Karpas-422 (cell line): ENCODE results near the gene LSM6. TPM values are rescaled to one million over a fixed set of nuclear protein-coding genes. Genes with fewer than 3 reads are reported as not detected.
A peak's percentile ranks its signal among the peaks of the same experiment; 100 is the strongest.

Source experiments
- DNase-seq: peaks from one replicate; pipeline ENCODE4 v3.0.0-alpha.2; 2015
- H2AFZ ChIP-seq: fragments of 200-600 bp; sonication (generic); 2 replicates; pipeline ENCODE4 v1.6.1; 2014; ENCODE audit warnings: antibody characterized with exemption, low read length, mixed read lengths
- H3K27ac ChIP-seq: fragments of 200-600 bp; sonication (generic); 2 replicates; pipeline ENCODE4 v1.5.1; 2014; ENCODE audit warnings: mild to moderate bottlenecking, low read length, moderate library complexity
- H3K27me3 ChIP-seq: fragments of 200-600 bp; sonication (generic); 2 replicates; pipeline ENCODE4 v1.6.1; 2014; ENCODE audit warnings: low read length, mixed read lengths
- H3K36me3 ChIP-seq: fragments of 200-600 bp; sonication (generic); 2 replicates; pipeline ENCODE4 v1.6.1; 2014; ENCODE audit warnings: low read length, mixed read lengths; ENCODE audit not compliant: insufficient read depth
- H3K4me1 ChIP-seq: fragments of 200-600 bp; sonication (generic); 2 replicates; pipeline ENCODE4 v1.6.1; 2014; ENCODE audit warnings: mild to moderate bottlenecking, low read length, mixed read lengths
- H3K4me2 ChIP-seq: fragments of 200-600 bp; sonication (generic); 2 replicates; pipeline ENCODE4 v1.6.1; 2014; ENCODE audit warnings: low read length, low read depth, mild to moderate bottlenecking; ENCODE audit not compliant: poor library complexity, severe bottlenecking
- H3K4me3 ChIP-seq: fragments of 200-600 bp; sonication (generic); 2 replicates; pipeline ENCODE4 v1.5.1; 2014; ENCODE audit warnings: mild to moderate bottlenecking, antibody characterized with exemption, low read length, mixed read lengths
- H3K79me2 ChIP-seq: fragments of 200-600 bp; sonication (generic); 2 replicates; pipeline ENCODE4 v1.6.1; 2014; ENCODE audit warnings: mild to moderate bottlenecking, low read length, mixed read lengths
- H3K9ac ChIP-seq: fragments of 200-600 bp; sonication (generic); 2 replicates; pipeline ENCODE4 v1.6.0; 2014; ENCODE audit warnings: low read length
- H3K9me2 ChIP-seq: fragments of 200-600 bp; sonication (generic), shearing (Covaris generic); replicated peaks from 2 replicates; pipeline ENCODE4 v1.6.0; 2014; ENCODE audit warnings: mild to moderate bottlenecking, low read length, moderate library complexity; ENCODE audit not compliant: insufficient read depth
- H3K9me3 ChIP-seq: fragments of 300-700, 200-600 bp; sonication (generic); 2 replicates; pipeline ENCODE4 v1.6.1; 2014; ENCODE audit warnings: low read length, mixed read lengths
- H4K20me1 ChIP-seq: fragments of 200-600 bp; sonication (generic); 2 replicates; pipeline ENCODE4 v1.6.1; 2014; ENCODE audit warnings: mild to moderate bottlenecking, antibody characterized with exemption, low read length, low read depth; ENCODE audit not compliant: insufficient read depth
- total RNA-seq: library from RNA; depleted of rRNA; stranded (reverse); fragments of >200 nt; shearing (Covaris generic); gene quantifications from 2 replicates; pipeline ENCODE4 v1.2.3, GENCODE V29; 2014; ENCODE audit warnings: low replicate concordance

LSM6 gene
- total RNA-seq, 1 experiment from 2014 or later: 238 TPM

GRCh38 chr4:146176891-146177290, 1.4 kb downstream of the LSM6 start:
- peaks cover 70% of the 10 kb centered on the region for H3K79me2 ChIP-seq

DNA sequence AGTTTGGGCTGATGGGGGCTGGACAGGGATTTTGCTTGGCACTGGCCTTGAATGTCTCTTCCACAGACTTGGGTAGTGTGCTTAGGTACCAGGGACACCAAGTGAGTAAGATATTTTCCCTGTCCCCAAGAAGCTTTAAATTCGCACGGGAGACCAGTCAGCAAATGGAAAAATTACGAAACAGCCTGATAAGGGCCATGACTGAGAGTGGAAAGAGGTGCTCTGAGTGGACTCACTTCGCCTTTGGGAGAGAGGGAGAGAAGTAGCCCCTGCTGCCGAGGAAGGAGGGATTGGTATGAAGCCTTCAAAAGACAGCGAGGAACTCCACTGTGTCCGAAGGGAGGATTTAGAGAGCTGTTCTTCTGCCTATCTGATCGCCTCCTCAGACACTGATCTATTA, 2.6 kb downstream of the LSM6 start:
- peak overlapping the region; percentile 14; the same call in 1 of the 2 replicates for H3K4me3 ChIP-seq
- DNase-seq: no peak
- peaks cover 16% of the 10 kb centered on the region; the same call in 1 of the 2 replicates for H4K20me1 ChIP-seq
- no peaks in the 10 kb centered on the region for H3K9me3 ChIP-seq
- no peaks in the 10 kb centered on the region for H3K27me3 ChIP-seq
- peak overlapping the region; percentile 85 for H3K4me2 ChIP-seq
- peaks cover 65% of the 10 kb centered on the region for H3K4me1 ChIP-seq
- H3K36me3 ChIP-seq: peaks cover 20% of the 10 kb centered on the region
- H2AFZ ChIP-seq: no peak overlapping the region
- H3K79me2 ChIP-seq: peaks cover 82% of the 10 kb centered on the region
- peak overlapping the region; percentile 33 for H3K9ac ChIP-seq
- no peaks in the 10 kb centered on the region for H3K9me2 ChIP-seq
- H3K27ac ChIP-seq: peak overlapping the region; percentile 58

More at GRCh38 chr4:146176891-146177290, 1.4 kb downstream of the LSM6 start:
- peak overlapping the region; percentile 48 for H3K27ac ChIP-seq
- H3K4me1 ChIP-seq: peaks cover 60% of the 10 kb centered on the region
- DNase-seq: peak; percentile 73
- no peaks in the 10 kb centered on the region for H3K9me3 ChIP-seq
- peak overlapping the region; percentile 78 for H3K4me3 ChIP-seq
- no peak overlapping the region for H2AFZ ChIP-seq
- peak overlapping the region; percentile 85 for H3K4me2 ChIP-seq
- H3K9ac ChIP-seq: peak overlapping the region; percentile 89
- peaks cover 16% of the 10 kb centered on the region; the same call in 1 of the 2 replicates for H4K20me1 ChIP-seq
- peaks cover 10% of the 10 kb centered on the region for H3K36me3 ChIP-seq
- no peaks in the 10 kb centered on the region for H3K9me2 ChIP-seq
- no peaks in the 10 kb centered on the region for H3K27me3 ChIP-seq

- Histone ChIP-seq H4K20me1 (peaks cover 16% of the 10 kb centered on the region; the same call in 1 of the 2 replicates), H3K9me3 (no peaks in the 10 kb centered on the region), H3K4me3 (no peak overlapping the region), H3K27me3 (no peaks in the 10 kb centered on the region), H3K9ac (no peak overlapping the region), H3K4me1 (peaks cover 65% of the 10 kb centered on the region), H3K79me2 (peaks cover 94% of the 10 kb centered on the region), H3K27ac (peak overlapping the region; percentile 58), H3K36me3 (peaks cover 33% of the 10 kb centered on the region), H3K9me2 (no peaks in the 10 kb centered on the region), H2AFZ (no peak overlapping the region), H3K4me2 (peak overlapping the region; percentile 85)
- no peak for DNase-seq
Measured at GRCh38 chr4:146179784-146180370, 4.4 kb downstream of the LSM6 start.

DNA sequence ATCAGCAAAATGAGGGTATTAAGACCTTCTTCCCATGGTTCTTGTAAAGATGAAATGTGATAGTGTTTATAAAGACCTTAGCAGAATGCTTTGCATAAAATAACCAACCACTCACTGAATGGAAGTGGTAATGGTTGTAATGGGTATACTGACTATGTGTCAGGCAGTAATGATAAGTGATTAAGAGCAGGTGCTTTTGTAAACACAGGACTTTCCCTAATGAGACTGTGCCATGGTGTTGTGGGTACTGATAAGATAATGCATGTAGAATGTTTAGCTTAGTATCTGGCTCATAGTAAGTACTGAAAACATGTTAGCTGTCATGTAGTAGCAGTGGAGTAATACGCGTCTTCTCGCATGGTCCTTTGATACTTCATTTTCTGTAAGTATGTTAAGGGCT, 6.9 kb downstream of the LSM6 start:
- peaks cover 57% of the 10 kb centered on the region for H3K36me3 ChIP-seq
- no peak overlapping the region for H2AFZ ChIP-seq
- no peaks in the 10 kb centered on the region for H3K9me2 ChIP-seq
- H3K27ac ChIP-seq: 0 out of 2 replicates have a peak overlapping the region, but pooled peaks have one; percentile 31
- H3K79me2 ChIP-seq: peaks cover 86% of the 10 kb centered on the region
- peaks cover 64% of the 10 kb centered on the region for H3K4me1 ChIP-seq
- H3K9me3 ChIP-seq: no peaks in the 10 kb centered on the region
- peaks cover 11% of the 10 kb centered on the region; the same call in 1 of the 2 replicates for H4K20me1 ChIP-seq
- no peaks in the 10 kb centered on the region for H3K27me3 ChIP-seq
- H3K9ac ChIP-seq: no peak overlapping the region
- no peak for DNase-seq
- no peak overlapping the region for H3K4me2 ChIP-seq
- H3K4me3 ChIP-seq: no peak overlapping the region

DNA sequence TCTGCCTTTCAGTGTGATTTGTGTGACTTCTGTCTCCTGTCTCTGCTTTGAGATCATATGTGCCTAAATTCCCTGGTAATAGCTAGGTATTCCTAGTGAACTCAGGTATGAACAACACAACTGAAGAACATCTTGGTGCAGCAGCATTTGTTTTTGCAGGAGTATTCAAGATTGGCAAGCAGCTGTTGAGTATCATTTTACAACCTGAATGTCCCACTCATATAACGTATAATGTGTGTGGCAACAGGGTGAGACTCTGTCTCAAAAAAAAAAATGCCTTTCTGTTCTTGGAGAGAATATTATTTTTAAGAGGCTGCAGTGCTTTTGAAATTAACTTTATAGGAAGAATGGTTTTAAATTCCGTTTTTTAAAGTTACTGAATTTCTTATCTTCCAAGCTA, 7.7 kb downstream of the LSM6 start:
- Histone ChIP-seq H3K79me2 (peaks cover 78% of the 10 kb centered on the region), H3K27ac (no peak overlapping the region), H3K9ac (no peak overlapping the region), H3K9me2 (no peaks in the 10 kb centered on the region), H3K4me2 (no peak overlapping the region), H3K36me3 (peaks cover 58% of the 10 kb centered on the region), H2AFZ (no peak overlapping the region), H3K4me1 (peaks cover 57% of the 10 kb centered on the region), H4K20me1 (peaks cover 9% of the 10 kb centered on the region; the same call in 1 of the 2 replicates), H3K27me3 (no peaks in the 10 kb centered on the region), H3K9me3 (no peaks in the 10 kb centered on the region), H3K4me3 (no peak overlapping the region)
- no peak for DNase-seq

DNA sequence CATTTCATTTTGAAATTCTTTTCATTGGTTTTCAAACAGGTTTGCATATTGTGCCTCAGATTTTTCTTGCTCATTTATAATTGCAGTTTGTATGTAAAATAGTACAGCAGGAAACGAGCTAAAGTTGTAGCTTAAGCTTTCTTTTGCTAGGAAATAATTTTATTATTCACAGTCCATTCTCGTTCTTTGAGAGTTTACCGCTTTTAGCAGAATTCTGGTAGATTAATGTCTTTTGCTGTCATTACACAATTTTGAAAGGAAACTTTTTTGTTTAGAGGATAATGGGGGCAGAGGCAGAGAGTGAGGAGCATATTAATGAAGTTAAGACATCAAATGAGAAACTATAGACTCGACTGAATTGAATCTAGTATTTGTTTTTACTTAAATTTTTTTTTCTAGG, 10.5 kb downstream of the LSM6 start:
- H4K20me1 ChIP-seq: no peaks in the 10 kb centered on the region
- H3K4me1 ChIP-seq: peaks cover 28% of the 10 kb centered on the region
- H3K4me2 ChIP-seq: no peak overlapping the region
- no peak overlapping the region for H2AFZ ChIP-seq
- H3K9ac ChIP-seq: no peak overlapping the region
- DNase-seq: no peak
- no peak overlapping the region for H3K27ac ChIP-seq
- peaks cover 82% of the 10 kb centered on the region for H3K36me3 ChIP-seq
- no peaks in the 10 kb centered on the region for H3K9me3 ChIP-seq
- no peaks in the 10 kb centered on the region for H3K9me2 ChIP-seq
- no peaks in the 10 kb centered on the region for H3K27me3 ChIP-seq
- H3K4me3 ChIP-seq: no peak overlapping the region
- peaks cover 50% of the 10 kb centered on the region for H3K79me2 ChIP-seq

DNA sequence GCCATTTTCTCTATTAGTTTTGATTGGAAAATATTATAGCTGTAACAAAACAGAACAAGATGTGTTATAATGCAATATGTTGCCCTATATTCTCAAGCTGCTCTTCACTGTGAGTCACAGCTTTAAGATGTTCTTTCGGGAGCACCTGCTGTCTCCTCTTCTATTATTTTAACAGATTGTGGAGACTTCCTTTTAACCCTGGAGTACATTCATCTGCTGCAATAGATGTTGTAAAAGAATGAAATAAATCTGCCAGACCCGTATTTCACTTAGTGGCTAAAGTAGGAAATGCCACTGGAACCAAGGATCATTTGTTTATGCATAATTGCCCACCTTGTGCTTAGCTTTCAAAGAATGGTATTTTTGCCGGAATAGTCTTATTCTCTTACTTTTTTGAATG, 11.1 kb downstream of the LSM6 start:
- no peaks in the 10 kb centered on the region for H3K9me2 ChIP-seq
- no peak overlapping the region for H3K4me2 ChIP-seq
- no peak overlapping the region for H3K27ac ChIP-seq
- no peaks in the 10 kb centered on the region for H3K9me3 ChIP-seq
- H3K4me1 ChIP-seq: peaks cover 23% of the 10 kb centered on the region
- no peaks in the 10 kb centered on the region for H4K20me1 ChIP-seq
- no peak overlapping the region for H3K9ac ChIP-seq
- peaks cover 87% of the 10 kb centered on the region for H3K36me3 ChIP-seq
- H3K4me3 ChIP-seq: no peak overlapping the region
- H2AFZ ChIP-seq: no peak overlapping the region
- peaks cover 44% of the 10 kb centered on the region for H3K79me2 ChIP-seq
- DNase-seq: no peak
- H3K27me3 ChIP-seq: no peaks in the 10 kb centered on the region

- H4K20me1 ChIP-seq: no peaks in the 10 kb centered on the region
- no peak overlapping the region for H3K4me3 ChIP-seq
- H3K9me3 ChIP-seq: no peaks in the 10 kb centered on the region
- H3K27ac ChIP-seq: no peak overlapping the region
- H3K4me2 ChIP-seq: no peak overlapping the region
- no peak overlapping the region for H3K9ac ChIP-seq
- no peaks in the 10 kb centered on the region for H3K9me2 ChIP-seq
- no peak overlapping the region for H2AFZ ChIP-seq
- no peaks in the 10 kb centered on the region for H3K27me3 ChIP-seq
- no peak for DNase-seq
- peaks cover 11% of the 10 kb centered on the region; the same call in 1 of the 2 replicates for H3K79me2 ChIP-seq
- H3K4me1 ChIP-seq: peaks cover 12% of the 10 kb centered on the region; the same call in 1 of the 2 replicates
- peaks cover 69% of the 10 kb centered on the region for H3K36me3 ChIP-seq
Measured at GRCh38 chr4:146190456-146190855, 14.9 kb downstream of the LSM6 start.
